ENCODE results near the gene CNTNAP2.

DNA sequence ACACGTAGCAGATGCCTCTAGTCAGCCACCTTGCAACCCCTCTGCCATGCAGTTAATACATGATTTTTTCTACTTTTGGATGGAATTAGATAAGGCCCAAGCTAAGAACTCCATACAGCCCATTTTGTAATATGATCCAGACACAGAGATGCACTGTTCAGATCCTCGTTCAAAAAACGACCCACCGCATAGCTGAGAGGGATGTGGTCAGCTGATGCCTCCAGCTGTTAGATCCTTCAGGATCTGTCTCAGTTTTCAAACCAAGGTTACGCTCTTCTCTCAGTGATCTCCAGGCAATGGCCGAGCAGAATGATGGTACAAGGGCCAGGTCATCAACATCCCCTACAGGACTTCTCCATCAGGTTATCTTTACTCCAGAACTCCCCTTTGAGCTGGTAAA, 1592.3 kb downstream of the CNTNAP2 start:
- TF ChIP-seq, protein P1, sequence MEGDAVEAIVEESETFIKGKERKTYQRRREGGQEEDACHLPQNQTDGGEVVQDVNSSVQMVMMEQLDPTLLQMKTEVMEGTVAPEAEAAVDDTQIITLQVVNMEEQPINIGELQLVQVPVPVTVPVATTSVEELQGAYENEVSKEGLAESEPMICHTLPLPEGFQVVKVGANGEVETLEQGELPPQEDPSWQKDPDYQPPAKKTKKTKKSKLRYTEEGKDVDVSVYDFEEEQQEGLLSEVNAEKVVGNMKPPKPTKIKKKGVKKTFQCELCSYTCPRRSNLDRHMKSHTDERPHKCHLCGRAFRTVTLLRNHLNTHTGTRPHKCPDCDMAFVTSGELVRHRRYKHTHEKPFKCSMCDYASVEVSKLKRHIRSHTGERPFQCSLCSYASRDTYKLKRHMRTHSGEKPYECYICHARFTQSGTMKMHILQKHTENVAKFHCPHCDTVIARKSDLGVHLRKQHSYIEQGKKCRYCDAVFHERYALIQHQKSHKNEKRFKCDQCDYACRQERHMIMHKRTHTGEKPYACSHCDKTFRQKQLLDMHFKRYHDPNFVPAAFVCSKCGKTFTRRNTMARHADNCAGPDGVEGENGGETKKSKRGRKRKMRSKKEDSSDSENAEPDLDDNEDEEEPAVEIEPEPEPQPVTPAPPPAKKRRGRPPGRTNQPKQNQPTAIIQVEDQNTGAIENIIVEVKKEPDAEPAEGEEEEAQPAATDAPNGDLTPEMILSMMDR (IDR thresholded peaks at IDR 0.05) = no peak
- TF ChIP-seq POLR2A (IDR thresholded peaks at IDR 0.05) = no peak

All from uterus (tissue), 2 donors.